Measurements from ENCODE around the gene ZNF329. TPM values are rescaled to one million over a fixed set of nuclear protein-coding genes. Genes with fewer than 3 reads are reported as not detected.

ZNF329 gene
- total and polyA plus RNA-seq, 2 donors = 9.3 to 11.9 TPM

DNA sequence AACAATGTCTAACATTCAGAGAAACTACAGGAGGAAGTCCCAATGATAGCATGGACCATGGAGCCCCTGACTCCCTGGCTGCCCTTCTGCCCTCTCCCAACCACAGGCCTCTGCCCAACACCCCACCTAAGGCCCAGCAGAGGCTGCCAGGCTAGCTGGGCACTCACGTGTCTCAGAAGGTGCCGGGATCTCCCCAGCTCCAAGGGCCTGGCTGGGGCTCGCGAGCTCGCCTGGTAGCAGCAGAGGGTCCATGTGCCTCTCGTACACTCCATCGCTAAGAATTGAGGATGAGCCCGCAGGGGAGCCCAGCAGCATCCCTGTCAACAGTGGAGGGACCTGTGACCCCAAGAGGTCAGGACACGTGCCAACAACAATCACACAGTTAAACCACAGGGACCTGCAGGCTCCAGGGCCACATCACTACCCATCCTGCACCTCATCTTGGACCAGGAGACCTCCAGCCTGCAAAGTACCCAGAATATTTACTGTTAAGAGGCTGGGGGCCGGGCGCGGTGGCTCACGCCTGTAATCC lies 62.0 kb downstream of the ZNF329 start:
- Histone ChIP-seq H3K4me1 (ENCODE audit: control insufficient read depth in 2 of 2, insufficient read depth in 2 of 2, low read length in 2 of 2) (no peaks in the 10 kb centered on the region), H3K27me3 (ENCODE audit: control insufficient read depth in 2 of 2, insufficient read depth in 1 of 2, low read length in 1 of 2) (no peaks in the 10 kb centered on the region), H3K36me3 (ENCODE audit: control insufficient read depth in 2 of 2, insufficient read depth in 2 of 2, low read length in 1 of 2) (peaks cover 2 to 36% of the 10 kb centered on the region in 2 donors), H3K9me3 (ENCODE audit: control insufficient read depth in 2 of 2, insufficient read depth in 1 of 2, low read length in 1 of 2) (peaks cover 27 to 83% of the 10 kb centered on the region in 2 donors), H3K4me3 (ENCODE audit: low read length in 2 of 2) (no peak overlapping the region), H3K27ac (ENCODE audit: low read depth in 1 of 2, low read length in 1 of 2) (no peak overlapping the region)
- 99% methylated on average over 13 of the region's 13 CpGs for WGBS
- DNase-seq (ENCODE audit: low read depth in 6 of 9, low spot score in 9 of 9) = no peak

DNA sequence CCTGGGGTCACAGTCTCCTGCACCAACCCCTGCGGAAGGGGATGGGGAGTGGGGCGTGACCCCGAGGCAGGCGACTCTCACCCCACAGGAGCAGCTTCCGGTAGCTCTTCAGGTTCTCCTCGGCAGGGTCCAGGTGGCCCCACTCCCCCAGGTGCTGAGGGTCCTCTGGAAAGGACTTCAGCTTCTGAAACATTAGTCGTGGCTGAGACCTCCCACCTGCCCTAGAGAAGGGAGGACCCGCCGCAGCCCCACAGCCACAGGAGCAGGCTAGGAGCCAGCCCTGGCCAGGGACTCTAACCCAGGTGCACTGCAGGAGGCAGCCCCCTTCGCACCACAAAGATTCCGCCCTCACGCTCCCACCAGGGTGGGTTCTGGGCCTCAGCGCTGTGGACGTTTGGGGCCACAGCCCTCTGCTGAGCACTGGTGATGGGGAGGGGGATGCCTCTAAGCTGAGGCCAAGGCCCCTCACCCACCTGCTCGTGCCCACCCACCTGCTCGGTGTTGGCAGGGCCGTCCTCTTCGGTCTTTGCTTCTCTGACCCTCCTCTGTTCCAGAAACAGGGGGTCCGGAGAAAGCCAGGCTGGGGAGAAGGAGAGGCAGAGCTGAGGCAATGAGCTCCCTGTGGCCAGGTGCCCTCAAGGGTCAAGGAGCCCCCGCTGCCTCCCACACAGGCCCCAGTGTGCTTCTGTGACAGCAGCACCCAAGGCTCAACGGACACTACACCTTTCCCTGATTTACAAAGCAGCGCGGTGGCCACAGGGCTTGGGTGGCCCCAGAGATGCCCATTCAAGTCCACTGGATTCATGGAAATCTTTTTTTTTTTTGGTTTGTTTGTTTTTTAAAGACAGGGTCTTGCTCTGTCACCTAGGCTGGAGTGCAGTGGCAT lies 63.5 kb downstream of the ZNF329 start:
- no peaks in the 10 kb centered on the region for H3K27me3 ChIP-seq (ENCODE audit: control insufficient read depth in 2 of 2, insufficient read depth in 1 of 2, low read length in 1 of 2)
- H3K4me3 ChIP-seq (ENCODE audit: low read length in 2 of 2) = no peak overlapping the region
- no peak for DNase-seq (ENCODE audit: low read depth in 6 of 9, low spot score in 9 of 9)
- no peaks in the 10 kb centered on the region for H3K4me1 ChIP-seq (ENCODE audit: control insufficient read depth in 2 of 2, insufficient read depth in 2 of 2, low read length in 2 of 2)
- H3K27ac ChIP-seq (ENCODE audit: low read depth in 1 of 2, low read length in 1 of 2) = no peak overlapping the region
- WGBS = 97% methylated on average over 23 of the region's 23 CpGs
- peaks cover 32 to 83% of the 10 kb centered on the region in 2 donors for H3K9me3 ChIP-seq (ENCODE audit: control insufficient read depth in 2 of 2, insufficient read depth in 1 of 2, low read length in 1 of 2)
- H3K36me3 ChIP-seq (ENCODE audit: control insufficient read depth in 2 of 2, insufficient read depth in 2 of 2, low read length in 1 of 2) = peaks cover 2 to 36% of the 10 kb centered on the region in 2 donors

DNA sequence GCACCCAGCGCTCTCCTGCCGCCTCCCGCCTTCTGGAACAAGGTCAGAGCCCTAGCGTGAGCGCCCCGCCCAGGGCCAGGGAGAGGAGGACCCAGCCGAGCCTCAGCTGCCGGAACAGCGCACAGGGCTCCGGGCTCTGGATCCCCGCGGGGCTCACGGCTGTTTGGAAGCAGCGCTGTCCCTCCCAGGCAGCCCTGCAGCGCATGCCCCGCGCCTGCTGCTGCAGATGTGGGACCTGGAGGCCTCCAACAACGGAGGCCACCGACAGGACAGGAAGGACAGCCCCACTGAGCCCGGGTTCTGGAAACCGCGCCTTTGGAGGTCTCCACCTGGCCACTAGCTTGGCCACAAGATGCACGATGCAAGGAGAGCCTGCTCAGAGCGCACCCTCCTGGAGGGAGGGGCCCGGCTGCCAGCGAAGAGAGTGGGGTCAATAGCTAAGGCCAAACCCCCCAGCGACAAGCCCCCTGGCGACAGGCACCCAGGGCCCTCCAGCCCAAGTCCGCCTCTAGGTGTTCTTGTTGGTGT lies 65.2 kb downstream of the ZNF329 start:
- H3K36me3 ChIP-seq (ENCODE audit: control insufficient read depth in 2 of 2, insufficient read depth in 2 of 2, low read length in 1 of 2) = peaks cover 2 to 36% of the 10 kb centered on the region in 2 donors
- no peaks in the 10 kb centered on the region for H3K4me1 ChIP-seq (ENCODE audit: control insufficient read depth in 2 of 2, insufficient read depth in 2 of 2, low read length in 2 of 2)
- H3K27me3 ChIP-seq (ENCODE audit: control insufficient read depth in 2 of 2, insufficient read depth in 1 of 2, low read length in 1 of 2) = no peaks in the 10 kb centered on the region
- no peak overlapping the region for H3K27ac ChIP-seq (ENCODE audit: low read depth in 1 of 2, low read length in 1 of 2)
- no peak for DNase-seq (ENCODE audit: low read depth in 6 of 9, low spot score in 9 of 9)
- peaks cover 30 to 75% of the 10 kb centered on the region in 2 donors for H3K9me3 ChIP-seq (ENCODE audit: control insufficient read depth in 2 of 2, insufficient read depth in 1 of 2, low read length in 1 of 2)
- WGBS = 95% methylated on average over 29 of the region's 29 CpGs
- H3K4me3 ChIP-seq (ENCODE audit: low read length in 2 of 2) = no peak overlapping the region

DNA sequence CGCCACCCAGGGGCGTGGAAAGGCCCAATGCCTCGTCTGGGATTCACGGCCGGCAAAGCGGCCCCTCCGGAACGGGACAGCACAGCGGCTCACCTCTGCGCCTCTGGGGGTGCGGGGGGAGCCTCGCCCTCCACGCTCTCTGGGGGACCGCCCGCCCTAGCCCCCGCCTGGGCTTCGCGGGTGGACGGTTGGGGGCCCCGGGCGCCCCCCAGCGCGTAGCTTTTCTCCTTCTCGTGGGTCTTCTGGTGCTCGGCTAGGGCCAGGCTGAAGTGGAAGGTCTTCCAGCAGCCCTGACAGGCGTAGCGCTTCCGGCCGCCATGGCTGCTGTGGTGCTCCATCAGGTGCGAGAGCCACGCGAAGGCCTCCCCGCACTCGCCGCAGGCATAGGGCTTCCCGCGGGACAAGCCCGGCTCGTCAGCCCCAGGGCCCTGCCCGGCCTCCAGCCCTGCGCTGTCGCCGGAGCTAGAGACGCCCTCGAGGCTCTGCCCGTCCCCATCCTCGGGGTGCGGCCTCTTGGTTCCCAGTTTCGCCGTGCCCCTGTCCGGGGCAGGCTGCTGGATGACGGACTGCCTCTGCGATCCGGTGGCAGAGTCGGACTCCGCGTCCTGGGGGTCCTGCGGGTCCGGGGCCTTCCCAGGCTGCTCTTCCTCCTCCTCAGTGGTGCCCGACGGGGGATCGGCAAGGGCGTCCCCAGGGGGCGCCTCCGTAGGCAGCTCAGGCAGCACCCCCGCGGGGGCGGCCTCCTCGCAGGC lies 65.8 kb downstream of the ZNF329 start:
- no peak for DNase-seq (ENCODE audit: low read depth in 6 of 9, low spot score in 9 of 9)
- Histone ChIP-seq H3K9me3 (ENCODE audit: control insufficient read depth in 2 of 2, insufficient read depth in 1 of 2, low read length in 1 of 2) (peaks cover 31 to 75% of the 10 kb centered on the region in 2 donors), H3K4me3 (ENCODE audit: low read length in 2 of 2) (no peak overlapping the region), H3K4me1 (ENCODE audit: control insufficient read depth in 2 of 2, insufficient read depth in 2 of 2, low read length in 2 of 2) (no peaks in the 10 kb centered on the region), H3K27ac (ENCODE audit: low read depth in 1 of 2, low read length in 1 of 2) (no peak overlapping the region), H3K36me3 (ENCODE audit: control insufficient read depth in 2 of 2, insufficient read depth in 2 of 2, low read length in 1 of 2) (peaks cover 2 to 36% of the 10 kb centered on the region in 2 donors), H3K27me3 (ENCODE audit: control insufficient read depth in 2 of 2, insufficient read depth in 1 of 2, low read length in 1 of 2) (no peaks in the 10 kb centered on the region)
- 98% methylated on average over 69 of the region's 69 CpGs for WGBS

DNA sequence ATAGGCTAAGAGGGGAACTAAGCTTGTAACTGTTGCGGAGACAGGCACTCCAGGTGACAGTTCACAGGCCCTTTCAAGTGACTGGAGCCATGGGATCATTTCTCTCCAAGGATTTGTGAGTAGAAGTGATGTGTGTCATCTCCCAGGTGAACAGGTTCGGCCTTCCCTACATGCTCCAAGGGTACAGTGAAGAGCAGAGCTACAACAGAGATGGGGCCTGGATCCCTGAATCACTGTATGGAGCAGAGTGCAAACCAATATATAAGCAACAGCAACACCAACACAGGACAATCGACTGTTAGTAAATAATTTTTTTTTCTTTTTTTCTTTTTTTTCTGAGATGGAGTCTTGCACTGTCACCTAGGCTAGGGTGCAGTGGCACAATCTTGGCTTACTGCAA lies 67.6 kb downstream of the ZNF329 start:
- Histone ChIP-seq H3K9me3 (ENCODE audit: control insufficient read depth in 2 of 2, insufficient read depth in 1 of 2, low read length in 1 of 2) (peaks cover 25 to 76% of the 10 kb centered on the region in 2 donors), H3K4me3 (ENCODE audit: low read length in 2 of 2) (no peak overlapping the region), H3K36me3 (ENCODE audit: control insufficient read depth in 2 of 2, insufficient read depth in 2 of 2, low read length in 1 of 2) (peaks cover 2 to 34% of the 10 kb centered on the region in 2 donors), H3K27ac (ENCODE audit: low read depth in 1 of 2, low read length in 1 of 2) (no peak overlapping the region), H3K4me1 (ENCODE audit: control insufficient read depth in 2 of 2, insufficient read depth in 2 of 2, low read length in 2 of 2) (no peaks in the 10 kb centered on the region), H3K27me3 (ENCODE audit: control insufficient read depth in 2 of 2, insufficient read depth in 1 of 2, low read length in 1 of 2) (no peaks in the 10 kb centered on the region)
- WGBS = 97% methylated on average over 3 of the region's 3 CpGs
- no peak for DNase-seq (ENCODE audit: low read depth in 6 of 9, low spot score in 9 of 9)

DNA sequence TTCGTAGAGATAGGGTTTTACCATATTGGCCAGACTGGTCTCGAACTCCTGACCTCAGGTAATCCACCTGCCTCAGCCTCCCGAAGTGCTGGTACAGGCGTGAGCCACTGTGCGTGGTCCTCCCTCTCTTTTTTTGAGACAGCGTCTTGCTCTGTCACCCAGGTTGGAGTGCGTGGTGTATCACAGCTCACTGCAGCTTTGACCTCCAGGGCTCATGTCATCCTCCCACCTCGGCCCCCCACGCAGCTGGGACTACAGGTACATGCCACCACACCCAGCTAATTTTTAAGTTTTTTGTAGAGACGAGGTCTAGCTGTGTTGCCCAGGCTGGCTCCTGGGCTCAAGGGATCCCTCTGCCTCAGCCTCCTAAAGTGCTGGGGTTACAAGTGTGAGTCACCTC lies 70.8 kb downstream of the ZNF329 start:
- WGBS = 97% methylated on average over 10 of the region's 10 CpGs
- no peak overlapping the region for H3K4me3 ChIP-seq (ENCODE audit: low read length in 2 of 2)
- peaks cover 2 to 7% of the 10 kb centered on the region in 2 donors for H3K36me3 ChIP-seq (ENCODE audit: control insufficient read depth in 2 of 2, insufficient read depth in 2 of 2, low read length in 1 of 2)
- H3K27me3 ChIP-seq (ENCODE audit: control insufficient read depth in 2 of 2, insufficient read depth in 1 of 2, low read length in 1 of 2) = no peaks in the 10 kb centered on the region
- H3K9me3 ChIP-seq (ENCODE audit: control insufficient read depth in 2 of 2, insufficient read depth in 1 of 2, low read length in 1 of 2) = peaks cover 10 to 59% of the 10 kb centered on the region in 2 donors
- H3K4me1 ChIP-seq (ENCODE audit: control insufficient read depth in 2 of 2, insufficient read depth in 2 of 2, low read length in 2 of 2) = no peaks in the 10 kb centered on the region
- DNase-seq (ENCODE audit: low read depth in 6 of 9, low spot score in 9 of 9) = no peak
- H3K27ac ChIP-seq (ENCODE audit: low read depth in 1 of 2, low read length in 1 of 2) = no peak overlapping the region

Other genes with a start within 250 kb of the ZNF329 start
- gene ZNF417, start 234.2 kb downstream of the ZNF329 start, total RNA-seq = 15.1 TPM
- 5.4 TPM for gene ZNF417, start 234.2 kb downstream of the ZNF329 start, polyA plus RNA-seq
- 12.8 TPM for gene ZNF418, start 215.4 kb downstream of the ZNF329 start, total RNA-seq
- 8.2 TPM for gene ZNF418, start 215.4 kb downstream of the ZNF329 start, polyA plus RNA-seq
- gene ZNF256, start 203.1 kb downstream of the ZNF329 start, total RNA-seq = 7.5 TPM
- 7.0 TPM for gene ZNF256, start 203.1 kb downstream of the ZNF329 start, polyA plus RNA-seq
- 0.47 TPM for gene C19orf18, start 176.3 kb downstream of the ZNF329 start, total RNA-seq
- 7.7 TPM for gene C19orf18, start 176.3 kb downstream of the ZNF329 start, polyA plus RNA-seq
- 17.8 TPM for gene ZNF606, start 148.0 kb downstream of the ZNF329 start, total RNA-seq
- gene ZNF606, start 148.0 kb downstream of the ZNF329 start, polyA plus RNA-seq = 18.8 TPM
- gene ZSCAN1, start 116.8 kb downstream of the ZNF329 start, total RNA-seq = 0.42 TPM
- gene ZSCAN1, start 116.8 kb downstream of the ZNF329 start, polyA plus RNA-seq = 1.6 TPM
- 7.0 TPM for gene ZNF135, start 91.5 kb downstream of the ZNF329 start, total RNA-seq
- gene ZNF135, start 91.5 kb downstream of the ZNF329 start, polyA plus RNA-seq = 14.6 TPM
- gene ZSCAN18, start 52.6 kb downstream of the ZNF329 start, total RNA-seq = 27.8 TPM
- 73.4 TPM for gene ZSCAN18, start 52.6 kb downstream of the ZNF329 start, polyA plus RNA-seq
- gene ZNF274, start 32.3 kb upstream of the ZNF329 start, total RNA-seq = 15.7 TPM
- 33.2 TPM for gene ZNF274, start 32.3 kb upstream of the ZNF329 start, polyA plus RNA-seq
- 37.1 TPM for gene ZNF544, start 78.1 kb upstream of the ZNF329 start, total RNA-seq
- gene ZNF544, start 78.1 kb upstream of the ZNF329 start, polyA plus RNA-seq = 28.0 TPM
- gene ZNF8, start 128.2 kb upstream of the ZNF329 start, total RNA-seq = 4.1 TPM
- 3.7 TPM for gene ZNF8, start 128.2 kb upstream of the ZNF329 start, polyA plus RNA-seq
- 55.2 TPM for gene ERVK3-1, start 154.6 kb upstream of the ZNF329 start, total RNA-seq
- gene ERVK3-1, start 154.6 kb upstream of the ZNF329 start, polyA plus RNA-seq = 60.9 TPM
- gene ZSCAN22, start 176.2 kb upstream of the ZNF329 start, total RNA-seq = 1.2 TPM
- gene ZSCAN22, start 176.2 kb upstream of the ZNF329 start, polyA plus RNA-seq = 1.2 TPM
- 59.3 TPM for gene A1BG, start 202.7 kb upstream of the ZNF329 start, total RNA-seq
- 77.3 TPM for gene A1BG, start 202.7 kb upstream of the ZNF329 start, polyA plus RNA-seq
- gene ZNF497, start 212.0 kb upstream of the ZNF329 start, total RNA-seq = 0.94 TPM
- 1.3 TPM for gene ZNF497, start 212.0 kb upstream of the ZNF329 start, polyA plus RNA-seq
- 3.8 TPM for gene ZNF837, start 230.2 kb upstream of the ZNF329 start, total RNA-seq
- 2.9 TPM for gene ZNF837, start 230.2 kb upstream of the ZNF329 start, polyA plus RNA-seq
- 1,573 TPM for gene RPS5, start 236.5 kb upstream of the ZNF329 start, total RNA-seq
- 942 TPM for gene RPS5, start 236.5 kb upstream of the ZNF329 start, polyA plus RNA-seq
- gene RNF225, start 244.9 kb upstream of the ZNF329 start, total RNA-seq = not detected
- not detected for gene RNF225, start 244.9 kb upstream of the ZNF329 start, polyA plus RNA-seq